ENCODE results near the gene TBL1XR1.
"Not testable (repeated sequence)": the region's sequence is repeated elsewhere in the genome, so short reads cannot be mapped to it uniquely, and the experiment has no call there.

The TBL1XR1 gene

DNA sequence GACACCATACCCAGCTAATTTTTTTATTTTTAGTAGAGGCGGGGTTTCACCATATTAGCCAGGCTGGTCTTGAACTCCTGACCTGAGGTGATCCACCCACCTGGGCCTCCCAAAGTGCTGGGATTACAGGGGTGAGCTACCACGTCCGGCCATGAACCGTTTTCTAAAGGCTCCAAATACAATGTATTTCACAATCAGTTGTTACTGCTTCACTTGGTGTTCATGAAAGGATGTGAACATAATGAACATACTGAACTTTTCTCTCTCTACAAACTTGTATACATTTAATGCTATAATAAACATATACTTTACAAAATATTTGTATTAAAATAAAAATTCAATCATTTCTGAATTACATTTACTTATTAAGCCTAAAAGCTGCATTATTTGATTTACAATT is 28.9 kb downstream of the TBL1XR1 start:
- no peak for DNase-seq (ENCODE audit: low read depth)
- no peak overlapping the region for H3K4me3 ChIP-seq (replicated peaks; ENCODE audit: low read depth, low read length)
- TF ChIP-seq, protein P1, sequence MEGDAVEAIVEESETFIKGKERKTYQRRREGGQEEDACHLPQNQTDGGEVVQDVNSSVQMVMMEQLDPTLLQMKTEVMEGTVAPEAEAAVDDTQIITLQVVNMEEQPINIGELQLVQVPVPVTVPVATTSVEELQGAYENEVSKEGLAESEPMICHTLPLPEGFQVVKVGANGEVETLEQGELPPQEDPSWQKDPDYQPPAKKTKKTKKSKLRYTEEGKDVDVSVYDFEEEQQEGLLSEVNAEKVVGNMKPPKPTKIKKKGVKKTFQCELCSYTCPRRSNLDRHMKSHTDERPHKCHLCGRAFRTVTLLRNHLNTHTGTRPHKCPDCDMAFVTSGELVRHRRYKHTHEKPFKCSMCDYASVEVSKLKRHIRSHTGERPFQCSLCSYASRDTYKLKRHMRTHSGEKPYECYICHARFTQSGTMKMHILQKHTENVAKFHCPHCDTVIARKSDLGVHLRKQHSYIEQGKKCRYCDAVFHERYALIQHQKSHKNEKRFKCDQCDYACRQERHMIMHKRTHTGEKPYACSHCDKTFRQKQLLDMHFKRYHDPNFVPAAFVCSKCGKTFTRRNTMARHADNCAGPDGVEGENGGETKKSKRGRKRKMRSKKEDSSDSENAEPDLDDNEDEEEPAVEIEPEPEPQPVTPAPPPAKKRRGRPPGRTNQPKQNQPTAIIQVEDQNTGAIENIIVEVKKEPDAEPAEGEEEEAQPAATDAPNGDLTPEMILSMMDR (IDR thresholded peaks at IDR 0.05; ENCODE audit: low read length, missing control alignments), result no peak

GRCh38 chr3:177162742-177163141 is 34.5 kb downstream of the TBL1XR1 start:
- no peak for DNase-seq (ENCODE audit: low read depth)
- TF ChIP-seq, protein P1 (IDR thresholded peaks at IDR 0.05; ENCODE audit: low read length, missing control alignments), result no peak
- H3K4me3 ChIP-seq (replicated peaks; ENCODE audit: low read depth, low read length), result no peak overlapping the region

- H3K4me3 ChIP-seq (replicated peaks; ENCODE audit: low read depth, low read length); DNase-seq (ENCODE audit: low read depth): not testable (repeated sequence)
Observed at GRCh38 chr3:177161603-177162002, 35.7 kb downstream of the TBL1XR1 start.

DNA sequence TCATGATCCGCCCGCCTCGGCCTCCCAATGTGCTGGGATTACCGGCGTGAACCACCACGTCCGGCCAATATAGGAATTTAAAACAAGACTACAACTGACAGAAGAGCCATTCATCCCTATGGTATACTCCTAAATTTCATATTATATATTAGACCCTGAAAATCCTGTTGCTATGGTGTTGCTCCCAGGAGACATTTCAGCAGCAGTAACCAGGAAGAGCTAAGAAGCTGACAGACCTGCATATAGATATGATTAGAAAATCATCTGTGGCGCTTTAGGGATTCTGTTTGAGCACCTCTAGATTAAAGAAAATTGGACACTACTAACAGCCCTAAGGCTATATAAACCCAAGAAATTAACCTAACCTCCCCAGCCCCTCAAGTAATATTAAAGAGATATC is 38.8 kb downstream of the TBL1XR1 start:
- TF ChIP-seq, protein P1 (IDR thresholded peaks at IDR 0.05; ENCODE audit: low read length, missing control alignments), result no peak
- DNase-seq (ENCODE audit: low read depth), result no peak
- no peak overlapping the region for H3K4me3 ChIP-seq (replicated peaks; ENCODE audit: low read depth, low read length)

- H3K4me3 ChIP-seq (replicated peaks; ENCODE audit: low read depth, low read length), result no peak overlapping the region
- no peak for DNase-seq (ENCODE audit: low read depth)
- TF ChIP-seq, protein P1 (IDR thresholded peaks at IDR 0.05; ENCODE audit: low read length, missing control alignments), result no peak
Observed at GRCh38 chr3:177157492-177157891, 39.8 kb downstream of the TBL1XR1 start.

DNA sequence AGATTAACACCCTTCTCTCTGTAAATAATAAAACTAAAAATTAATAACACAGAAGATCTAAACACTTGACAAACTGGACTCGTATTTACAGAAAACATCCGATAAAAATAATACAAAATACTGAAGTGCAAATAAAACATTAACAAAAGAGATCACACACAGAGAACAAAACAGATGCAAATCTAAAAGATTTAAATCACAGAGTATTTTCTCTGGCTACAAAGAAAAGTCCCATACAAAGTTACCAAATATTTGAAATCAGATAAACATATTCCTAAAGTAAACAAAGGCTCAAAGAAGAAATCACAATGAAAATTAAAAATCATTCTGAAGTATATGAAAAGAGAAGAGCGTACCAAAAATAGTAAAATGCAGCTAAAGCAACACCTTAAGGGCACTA is 42.5 kb downstream of the TBL1XR1 start:
- no peak for DNase-seq (ENCODE audit: low read depth)
- H3K4me3 ChIP-seq (replicated peaks; ENCODE audit: low read depth, low read length), result no peak overlapping the region
- TF ChIP-seq, protein P1 (IDR thresholded peaks at IDR 0.05; ENCODE audit: low read length, missing control alignments), result no peak

- H3K4me3 ChIP-seq (replicated peaks; ENCODE audit: low read depth, low read length), result no peak overlapping the region
- DNase-seq (ENCODE audit: low read depth), result peak; percentile 82
- TF ChIP-seq, protein P1 (IDR thresholded peaks at IDR 0.05; ENCODE audit: low read length, missing control alignments), result no peak
Observed at GRCh38 chr3:177150970-177151627, 46.2 kb downstream of the TBL1XR1 start.

Data from fibroblast of pulmonary artery (primary cell).